Stimulated activated CD8-positive, alpha-beta memory T cell treated with anti-CD3 and anti-CD28 coated beads, Interleukin-15, amount 100 ng/mL, for 48 hours (primary cell): ENCODE measurements around the gene GAK.

Source experiments
- DNase-seq, 2 donors: peaks; one replicate each; pipeline ENCODE4 v3.0.0-alpha.2; 2020; ENCODE audit warnings: low read depth in 2 of 2

The GAK gene

DNA sequence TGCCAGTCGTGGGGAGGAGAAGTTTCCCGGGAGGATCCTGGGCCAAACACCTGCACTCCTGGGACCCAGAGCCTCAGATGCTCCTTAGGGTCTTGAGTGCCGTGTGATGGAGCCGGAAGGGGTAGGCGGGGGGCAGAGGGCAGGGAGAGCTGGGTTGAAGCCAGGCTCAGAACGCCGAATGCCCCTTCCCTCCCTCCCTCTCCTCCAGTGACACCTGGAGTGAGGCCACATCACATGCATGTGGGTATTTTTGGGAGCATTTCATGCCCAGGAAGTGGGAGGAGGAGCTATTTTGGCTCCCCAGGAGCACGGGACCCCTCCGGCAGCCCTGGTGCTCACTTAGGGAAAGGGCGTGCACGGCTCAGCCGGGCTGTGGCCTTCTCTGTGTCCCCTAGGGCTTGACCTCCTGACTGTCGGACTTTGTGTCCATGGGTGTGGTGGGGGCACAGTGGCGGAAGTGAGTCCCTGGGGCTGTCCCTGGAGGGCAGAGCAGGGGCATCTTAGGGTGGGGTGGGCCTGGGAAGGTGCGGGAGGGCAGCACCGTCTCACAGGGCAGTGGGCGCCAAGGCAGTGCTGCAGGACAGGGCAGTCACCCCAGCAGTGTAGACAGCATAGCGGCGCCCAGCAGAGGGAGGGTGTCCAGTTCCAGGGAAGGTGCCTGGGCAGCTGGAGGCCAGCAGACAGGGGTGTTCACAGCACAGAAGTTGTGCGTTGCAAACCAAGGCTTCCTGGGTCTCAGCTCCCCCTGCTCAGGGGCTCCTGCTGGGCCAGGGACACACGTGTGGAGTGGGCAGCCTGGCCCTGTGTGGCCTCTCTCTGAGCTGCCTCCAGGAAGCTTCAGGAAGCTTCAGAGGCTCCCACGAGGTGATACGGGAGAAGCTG lies 101.3 kb downstream of the GAK start:
- no peak for DNase-seq

GRCh38 chr4:829761-830600 lies 102.1 kb downstream of the GAK start:
- no peak for DNase-seq

DNA sequence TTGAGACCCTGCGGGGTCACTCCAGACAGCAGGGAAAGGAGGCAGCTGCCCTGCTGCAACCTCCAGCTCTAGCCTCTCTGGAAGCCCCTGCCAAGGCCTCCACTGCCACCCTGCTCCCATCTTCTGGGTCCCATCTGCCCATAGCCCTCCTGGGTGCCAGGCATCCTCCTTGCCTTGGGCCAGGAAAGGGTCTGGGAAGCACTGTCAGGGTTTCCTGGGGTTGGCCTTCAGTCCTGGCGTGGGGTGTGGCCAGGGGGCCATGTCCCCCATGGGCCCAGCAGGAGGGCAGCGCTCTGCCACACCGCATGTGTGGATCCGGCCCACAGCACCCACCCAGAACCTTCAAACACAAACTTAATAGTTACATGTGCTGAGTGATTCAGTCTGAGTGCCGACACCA lies 102.8 kb downstream of the GAK start:
- DNase-seq: no peak

GRCh38 chr4:828641-829271 lies 103.4 kb downstream of the GAK start:
- DNase-seq: no peak

GRCh38 chr4:827209-828081 lies 104.7 kb downstream of the GAK start:
- DNase-seq: no peak

DNA sequence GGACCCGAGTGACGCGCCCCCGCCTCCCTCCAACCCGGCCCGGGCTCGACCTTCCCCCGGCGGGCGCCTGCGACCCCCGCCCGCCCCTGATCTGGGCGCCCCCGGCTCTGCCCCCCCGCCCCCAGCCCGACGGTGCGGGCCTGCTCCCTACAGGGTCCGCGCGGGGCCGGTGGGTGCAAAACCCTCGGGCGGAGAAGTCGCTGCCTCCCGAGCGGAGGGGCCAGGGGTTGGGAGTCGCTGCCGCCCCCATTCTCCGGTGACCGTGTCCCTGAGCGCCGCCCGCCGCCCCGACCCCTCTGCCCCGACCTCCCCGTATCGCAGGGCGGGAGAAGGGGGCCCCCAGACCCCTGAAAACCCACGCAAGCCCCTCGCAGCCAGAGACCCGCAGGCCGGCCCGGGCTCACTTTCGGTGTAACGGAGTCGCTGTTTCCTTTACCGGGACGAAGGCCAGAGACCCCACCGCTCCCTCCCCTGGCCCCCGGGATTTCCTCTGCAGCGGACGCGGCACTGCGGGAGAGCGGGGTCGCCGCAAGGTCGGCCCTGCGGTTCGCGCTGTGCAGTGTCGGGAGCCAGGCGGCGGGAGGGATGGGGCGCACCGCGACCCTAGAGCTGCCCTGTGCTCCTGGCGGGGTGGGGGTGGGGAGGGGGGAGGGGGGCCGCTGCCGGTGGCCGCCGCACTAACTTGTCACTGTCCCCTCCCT lies 105.5 kb downstream of the GAK start:
- no peak for DNase-seq

DNA sequence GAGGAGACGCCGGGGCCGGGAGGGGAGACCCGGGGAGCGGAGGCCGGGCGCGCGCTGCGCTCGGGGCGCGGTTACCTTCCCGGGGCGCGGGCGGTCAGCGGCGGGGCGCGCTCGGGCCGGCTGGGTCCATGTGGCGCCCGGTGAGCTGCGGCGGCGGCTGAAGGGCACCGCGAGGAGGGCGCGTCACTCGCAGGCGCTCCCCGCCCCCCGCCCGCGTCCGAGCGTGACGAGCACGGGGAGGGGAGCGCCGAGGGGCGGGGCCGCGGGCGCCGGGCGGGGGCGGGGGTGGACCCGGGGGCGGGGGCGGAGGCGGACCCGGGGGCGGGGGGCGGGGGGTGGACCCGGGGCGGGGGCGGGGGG lies 106.2 kb downstream of the GAK start, which contains the start of gene CPLX1:
CPLX1 (minus strand) TSS at position 159 of the 360 bp plus-strand sequence. CDS start 1,607 bp downstream, outside the sequence.
- DNase-seq: no peak

DNA sequence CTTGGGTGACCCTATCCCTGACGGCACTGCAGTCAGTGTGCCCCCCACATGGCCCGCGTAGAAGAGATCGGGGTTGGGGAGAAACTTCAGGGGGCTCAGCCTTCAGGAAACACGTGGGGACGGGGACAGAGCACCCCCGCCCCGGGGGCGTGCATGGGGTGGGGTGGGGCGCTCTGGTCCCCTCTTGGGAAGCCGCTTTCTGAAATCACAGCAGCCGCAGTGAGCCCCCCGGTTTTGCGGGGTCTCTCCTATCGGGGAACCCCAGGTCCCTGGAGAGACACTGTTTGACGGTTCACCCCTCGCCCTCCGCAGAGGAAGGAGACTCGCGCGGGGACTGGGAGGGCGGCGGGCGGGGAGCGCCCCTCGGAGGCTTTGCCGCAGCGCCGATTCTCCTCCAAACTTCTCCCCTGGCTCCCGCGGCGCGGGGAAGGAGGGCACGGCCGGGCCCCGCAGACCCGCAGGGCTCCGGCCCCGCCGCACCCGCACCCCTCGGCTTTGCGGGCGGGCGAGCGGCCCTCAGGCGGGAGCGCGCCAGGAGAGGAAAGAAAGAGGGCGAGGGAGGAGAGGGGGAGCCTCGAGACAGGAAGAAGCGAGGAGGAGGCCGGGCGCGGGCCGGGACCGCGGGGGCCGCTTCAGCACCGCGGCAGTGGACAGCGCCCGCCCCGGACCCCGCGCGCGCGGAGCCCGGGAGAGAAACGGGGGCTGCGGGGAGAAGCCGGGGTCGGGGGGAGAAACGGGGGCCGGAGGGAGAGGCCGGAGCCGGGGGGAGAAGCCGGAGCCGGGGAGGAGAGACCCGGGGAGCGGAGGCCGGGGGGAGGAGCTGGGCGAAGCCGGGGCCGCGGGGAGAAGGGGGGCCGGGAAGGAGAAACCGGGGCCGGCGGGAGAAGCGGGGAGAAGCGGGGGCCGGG lies 106.8 kb downstream of the GAK start:
- no peak for DNase-seq

DNA sequence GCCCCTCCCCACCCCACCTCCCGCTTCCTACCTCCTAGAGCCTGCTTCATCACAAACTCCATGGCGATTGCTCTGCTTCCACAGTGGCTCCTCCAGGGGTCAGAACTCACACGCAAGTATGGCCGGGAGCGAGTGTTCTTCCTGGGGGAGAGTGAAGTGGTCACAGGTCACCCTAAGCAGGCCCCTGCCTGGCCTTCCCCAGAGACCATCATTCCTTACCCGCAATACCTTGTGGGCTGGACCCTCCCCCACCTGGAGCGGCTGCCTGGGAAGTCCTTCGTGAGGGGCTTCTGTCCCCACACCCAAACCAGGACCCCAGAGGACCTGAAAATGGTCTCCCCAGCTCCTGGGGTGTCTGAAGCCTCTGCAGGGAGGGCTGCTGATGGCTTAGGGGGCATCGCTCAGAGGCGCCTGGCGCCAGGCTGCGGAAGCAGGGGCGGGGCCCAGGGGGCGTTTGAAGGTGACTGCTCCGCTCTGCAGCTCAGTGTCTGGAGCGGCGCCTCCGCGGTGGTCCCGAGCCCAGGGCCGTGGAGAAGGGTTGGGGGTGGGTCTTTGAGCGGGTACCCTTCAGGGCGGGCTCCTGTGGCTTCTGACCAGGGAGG lies 107.6 kb downstream of the GAK start:
- no peak for DNase-seq

- DNase-seq: no peak
Observed at GRCh38 chr4:823761-824460, 108.2 kb downstream of the GAK start.

DNA sequence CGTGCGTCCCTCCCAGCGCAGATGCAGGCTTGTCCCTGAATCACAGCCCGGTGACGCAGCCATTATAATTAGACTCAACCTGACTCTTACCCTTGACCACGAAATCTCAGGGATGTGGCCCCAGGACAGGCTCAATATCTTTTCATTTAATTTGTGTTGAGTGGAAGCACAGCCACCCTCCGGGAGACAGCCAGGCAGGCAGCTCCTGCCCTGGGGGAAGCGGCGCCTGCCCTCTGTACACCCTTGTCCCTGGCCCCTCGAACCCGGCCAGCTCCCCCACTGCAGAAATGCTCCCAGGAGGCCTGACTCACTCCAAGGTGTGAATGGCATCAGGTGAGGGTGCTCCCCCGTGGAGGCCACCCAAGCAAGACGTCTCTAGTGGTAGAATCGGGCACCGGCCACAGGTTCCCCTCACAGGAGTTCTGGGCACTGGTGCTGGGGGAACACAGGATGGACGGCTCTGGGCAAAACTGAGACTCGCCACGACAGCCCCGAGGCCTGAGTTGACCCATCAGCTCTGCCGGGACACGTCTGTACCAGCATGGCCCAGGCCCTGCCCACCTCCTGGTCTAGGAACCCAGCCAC lies 108.8 kb downstream of the GAK start:
- no peak for DNase-seq

DNA sequence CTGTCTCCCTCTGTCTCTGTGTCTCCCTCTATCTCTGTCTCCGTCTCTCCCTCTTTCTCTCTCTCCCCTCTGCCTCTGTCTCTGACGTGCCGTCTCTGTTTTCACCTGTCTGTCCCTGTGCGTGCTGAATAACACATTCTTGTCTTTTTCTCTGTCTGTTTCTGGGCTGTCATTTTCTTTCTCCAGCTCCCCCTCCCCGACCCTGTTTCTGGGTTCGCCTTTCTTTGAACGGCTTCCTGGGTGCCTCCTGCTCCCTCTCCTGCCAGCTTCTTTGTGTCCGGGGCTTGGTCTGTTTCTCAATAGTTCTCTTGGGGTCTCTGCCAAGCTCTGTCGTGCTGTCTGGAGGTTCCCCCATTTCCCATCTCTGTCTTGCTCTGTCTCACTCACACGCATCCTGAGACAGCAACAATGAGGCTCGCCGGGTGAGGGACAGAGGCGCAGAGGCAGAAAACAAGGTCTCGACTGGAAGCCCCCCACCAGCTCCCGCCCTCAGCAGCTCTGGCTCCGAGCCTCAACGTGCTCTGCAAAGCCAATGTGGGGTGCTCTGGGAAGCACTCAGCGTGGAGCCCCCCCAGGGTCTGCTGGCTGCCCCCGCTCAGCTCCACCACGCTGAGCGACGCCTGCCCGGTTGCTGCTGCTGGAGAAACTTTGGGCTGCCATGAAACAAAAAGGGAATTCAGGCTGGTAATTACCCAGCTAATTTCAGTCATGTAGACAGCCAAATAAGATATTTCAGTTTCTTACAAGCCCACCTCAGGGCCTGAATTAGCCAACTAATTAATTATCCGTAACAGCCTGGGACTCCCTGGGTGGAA lies 109.5 kb downstream of the GAK start:
- no peak for DNase-seq

- no peak for DNase-seq
Observed at GRCh38 chr4:821631-822030, 110.5 kb downstream of the GAK start.

DNA sequence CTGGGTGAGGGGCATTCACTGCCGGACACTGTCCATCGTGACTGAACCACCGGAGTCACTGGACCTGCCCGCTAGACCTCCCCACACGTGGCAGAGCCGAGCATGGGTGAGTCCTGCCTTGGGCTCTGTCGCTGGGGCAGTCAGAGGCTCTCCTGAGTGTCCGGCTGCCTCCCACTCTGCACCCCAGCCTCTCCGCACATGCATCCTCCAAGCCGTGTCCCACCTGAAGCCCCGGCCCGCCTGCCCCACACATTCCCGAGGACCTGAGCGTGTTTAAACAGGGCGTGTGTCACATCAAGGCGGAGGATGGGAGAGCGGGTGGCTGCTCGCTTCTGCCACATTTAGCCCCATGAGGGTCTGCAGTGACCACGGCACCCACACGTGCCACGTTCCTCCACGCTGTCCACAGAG lies 110.9 kb downstream of the GAK start:
- no peak for DNase-seq

DNA sequence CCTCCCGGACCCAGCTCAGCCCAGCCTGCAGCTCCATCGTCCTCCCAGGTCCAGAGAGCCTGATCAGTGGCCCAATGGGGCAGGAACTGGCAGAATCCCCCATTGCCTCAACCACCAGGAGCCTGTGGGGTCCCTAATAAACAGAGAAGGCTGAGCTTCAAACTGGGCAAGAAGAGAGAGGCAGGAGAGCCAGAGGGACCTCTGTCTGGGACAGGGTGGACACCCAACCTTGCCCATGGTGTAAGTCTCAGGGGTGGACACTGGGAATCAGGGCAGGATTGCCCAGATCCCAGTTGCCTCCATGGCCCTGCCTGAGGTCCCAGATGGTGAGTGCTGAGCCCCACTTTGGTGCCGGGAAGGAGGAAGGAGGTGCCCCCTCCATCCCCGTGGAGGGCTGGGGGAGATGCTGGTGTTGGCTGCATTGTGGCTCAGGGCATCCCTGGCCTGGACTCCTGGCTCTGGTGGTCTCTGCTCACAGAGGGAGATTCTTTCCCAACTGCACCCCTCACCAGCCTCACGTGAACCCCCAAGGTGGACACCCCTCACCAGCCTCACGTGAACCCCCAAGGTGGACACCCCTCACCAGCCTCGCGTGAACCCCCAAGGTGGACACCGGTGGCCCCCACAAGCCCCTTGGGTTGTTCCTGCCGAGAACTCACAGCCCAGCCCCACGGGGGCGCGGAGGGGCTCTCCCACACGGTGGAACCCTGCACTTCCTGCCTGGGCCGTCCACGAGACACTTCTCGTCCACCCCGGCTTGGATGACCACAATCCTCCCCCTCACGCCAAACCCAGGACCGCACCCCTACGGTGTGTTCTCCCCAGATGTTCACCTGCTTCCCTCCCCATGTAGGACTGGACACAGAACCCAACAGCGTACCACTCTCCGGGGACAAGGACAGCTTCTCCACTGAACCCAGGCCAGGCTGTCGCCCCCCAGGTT lies 111.6 kb downstream of the GAK start:
- no peak for DNase-seq
